ENCODE measurements around the gene NEK11. TPM values are rescaled to one million over a fixed set of nuclear protein-coding genes. Genes with fewer than 3 reads are reported as not detected.

NEK11 gene
- total RNA-seq, 1 donor from 2014 or later = 8.1 TPM

DNA sequence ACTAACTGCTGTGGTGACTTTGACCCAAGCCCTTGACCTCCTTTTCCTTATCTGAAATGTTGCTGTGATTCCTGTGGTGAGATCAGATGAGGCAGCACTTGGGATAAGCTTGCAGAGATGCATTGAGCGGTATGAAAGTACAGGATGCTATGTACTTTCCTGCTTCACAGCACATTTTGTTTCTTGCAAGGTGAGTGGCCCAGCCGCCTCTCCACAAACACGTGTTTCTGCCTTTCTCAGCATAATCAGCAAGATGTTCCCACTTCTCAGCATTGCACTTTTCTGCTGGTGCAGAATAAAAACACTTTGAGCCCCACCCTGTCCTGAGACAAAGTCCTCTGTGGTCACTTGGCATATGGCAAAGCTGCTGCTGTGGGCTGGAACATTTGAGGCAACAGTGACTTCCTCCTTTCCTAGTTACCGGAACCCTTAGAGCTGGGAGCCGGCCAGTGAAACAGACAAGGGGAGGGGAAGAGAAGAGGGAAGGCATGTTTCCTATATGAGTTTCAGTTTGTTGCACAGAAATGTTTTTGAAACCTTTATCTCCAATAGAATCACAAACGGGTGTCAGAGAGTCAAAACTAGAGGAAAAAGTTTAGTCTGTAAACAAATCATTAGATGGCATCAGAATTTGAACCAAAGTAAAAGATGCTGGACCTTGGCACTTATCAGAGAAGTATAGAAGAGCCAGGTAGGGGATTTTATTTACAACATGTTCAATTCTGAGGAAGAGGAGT lies 359.9 kb downstream of the NEK11 start:
- Histone ChIP-seq H3K9ac (no peak overlapping the region), H2AFZ (replicated peaks) (no peak overlapping the region), H3F3A (ENCODE audit: low read depth) (no peaks in the 10 kb centered on the region), H3K4me1 (peaks cover 5% of the 10 kb centered on the region), H3K36me3 (no peaks in the 10 kb centered on the region), H3K9me3 (ENCODE audit: low read depth) (no peaks in the 10 kb centered on the region), H3K4me3 (no peak overlapping the region), H4K20me1 (ENCODE audit: low read depth) (no peaks in the 10 kb centered on the region), H3K79me2 (ENCODE audit: low read depth) (peaks cover 18% of the 10 kb centered on the region), H3K27me3 (no peaks in the 10 kb centered on the region), H3K27ac (no peak overlapping the region), H3K4me2 (no peak overlapping the region)
- no peak overlapping the region for H3K27ac Mint-ChIP-seq
- H3K9me3 Mint-ChIP-seq = no peaks in the 10 kb centered on the region
- peaks cover 16% of the 10 kb centered on the region for H3K4me1 Mint-ChIP-seq
- no peak overlapping the region for H3K4me3 Mint-ChIP-seq
- H3K27me3 Mint-ChIP-seq (ENCODE audit: insufficient read depth, low read depth) = peaks cover 2% of the 10 kb centered on the region
- TF ChIP-seq EZH2 (IDR thresholded peaks at IDR 0.05) (no peak), EZH2phosphoT487 (IDR thresholded peaks at IDR 0.05) (no peak)
- TF ChIP-seq, protein P1, sequence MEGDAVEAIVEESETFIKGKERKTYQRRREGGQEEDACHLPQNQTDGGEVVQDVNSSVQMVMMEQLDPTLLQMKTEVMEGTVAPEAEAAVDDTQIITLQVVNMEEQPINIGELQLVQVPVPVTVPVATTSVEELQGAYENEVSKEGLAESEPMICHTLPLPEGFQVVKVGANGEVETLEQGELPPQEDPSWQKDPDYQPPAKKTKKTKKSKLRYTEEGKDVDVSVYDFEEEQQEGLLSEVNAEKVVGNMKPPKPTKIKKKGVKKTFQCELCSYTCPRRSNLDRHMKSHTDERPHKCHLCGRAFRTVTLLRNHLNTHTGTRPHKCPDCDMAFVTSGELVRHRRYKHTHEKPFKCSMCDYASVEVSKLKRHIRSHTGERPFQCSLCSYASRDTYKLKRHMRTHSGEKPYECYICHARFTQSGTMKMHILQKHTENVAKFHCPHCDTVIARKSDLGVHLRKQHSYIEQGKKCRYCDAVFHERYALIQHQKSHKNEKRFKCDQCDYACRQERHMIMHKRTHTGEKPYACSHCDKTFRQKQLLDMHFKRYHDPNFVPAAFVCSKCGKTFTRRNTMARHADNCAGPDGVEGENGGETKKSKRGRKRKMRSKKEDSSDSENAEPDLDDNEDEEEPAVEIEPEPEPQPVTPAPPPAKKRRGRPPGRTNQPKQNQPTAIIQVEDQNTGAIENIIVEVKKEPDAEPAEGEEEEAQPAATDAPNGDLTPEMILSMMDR (IDR thresholded peaks at IDR 0.05) = no peak
- peaks cover 31% of the 10 kb centered on the region for H3K36me3 Mint-ChIP-seq
- DNase-seq (ENCODE audit: low spot score) = no peak

DNA sequence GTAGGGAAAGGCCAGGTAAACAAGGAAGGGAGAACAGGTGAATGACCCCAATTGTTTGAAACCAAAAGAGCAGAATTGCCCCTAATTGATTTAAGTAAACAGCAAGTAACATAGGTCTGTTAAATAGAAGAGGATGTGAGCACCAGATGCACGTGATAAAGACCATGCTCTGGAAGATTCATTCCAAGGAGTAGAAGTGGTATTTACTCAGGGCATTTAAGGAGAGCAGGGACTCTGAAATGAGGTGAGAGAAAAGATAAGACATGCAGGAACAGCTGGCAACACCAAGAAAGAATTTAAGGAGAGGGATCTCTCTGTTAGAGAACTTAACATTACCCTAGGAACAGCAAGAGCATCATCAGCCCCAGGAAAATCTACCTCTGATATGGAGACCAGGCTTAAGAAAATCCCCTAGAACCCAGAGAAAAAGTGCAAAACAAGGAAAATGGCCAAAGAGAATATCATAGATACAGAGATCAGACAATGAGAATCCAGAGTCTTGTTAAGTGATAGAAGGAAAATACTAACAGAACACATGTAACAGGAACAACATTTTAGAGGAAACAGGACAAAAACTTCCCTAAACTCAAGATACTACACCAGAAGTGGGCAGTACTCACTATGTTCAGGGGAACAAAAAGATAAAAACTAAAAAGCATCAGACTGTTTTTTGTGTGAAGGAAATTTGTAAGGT lies 361.3 kb downstream of the NEK11 start:
- no peaks in the 10 kb centered on the region for H3K9me3 Mint-ChIP-seq
- H3F3A ChIP-seq (ENCODE audit: low read depth) = no peaks in the 10 kb centered on the region
- no peak overlapping the region for H3K4me3 Mint-ChIP-seq
- H3K79me2 ChIP-seq (ENCODE audit: low read depth) = peaks cover 7% of the 10 kb centered on the region
- no peak overlapping the region for H3K4me2 ChIP-seq
- no peaks in the 10 kb centered on the region for H3K36me3 ChIP-seq
- H3K27ac Mint-ChIP-seq = no peak overlapping the region
- H3K27me3 ChIP-seq = no peaks in the 10 kb centered on the region
- peaks cover 2% of the 10 kb centered on the region for H3K27me3 Mint-ChIP-seq (ENCODE audit: insufficient read depth, low read depth)
- TF ChIP-seq, protein P1 (IDR thresholded peaks at IDR 0.05) = no peak
- TF ChIP-seq EZH2 (IDR thresholded peaks at IDR 0.05) (no peak), EZH2phosphoT487 (IDR thresholded peaks at IDR 0.05) (no peak)
- H3K9me3 ChIP-seq (ENCODE audit: low read depth) = no peaks in the 10 kb centered on the region
- no peak for DNase-seq (ENCODE audit: low spot score)
- no peak overlapping the region for H3K4me3 ChIP-seq
- H3K27ac ChIP-seq = no peak overlapping the region
- H3K36me3 Mint-ChIP-seq = peaks cover 27% of the 10 kb centered on the region
- no peaks in the 10 kb centered on the region for H4K20me1 ChIP-seq (ENCODE audit: low read depth)
- no peaks in the 10 kb centered on the region for H3K4me1 ChIP-seq
- H3K4me1 Mint-ChIP-seq = peaks cover 9% of the 10 kb centered on the region
- no peak overlapping the region for H2AFZ ChIP-seq (replicated peaks)
- H3K9ac ChIP-seq = no peak overlapping the region

DNA sequence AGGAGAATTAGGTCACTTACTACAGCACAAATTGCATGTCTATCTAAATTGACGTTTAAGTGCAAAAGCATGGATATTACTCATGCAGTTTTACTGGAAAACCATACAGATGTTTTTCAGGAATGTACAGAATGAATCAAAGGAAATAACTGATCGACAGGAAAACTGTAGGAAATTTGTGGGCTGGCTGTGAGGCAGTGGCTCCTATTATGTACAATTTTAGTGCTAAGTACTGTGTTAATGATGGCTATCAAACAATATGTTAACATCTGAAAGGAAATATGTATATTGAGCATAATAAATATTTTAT lies 361.8 kb downstream of the NEK11 start:
- no peaks in the 10 kb centered on the region for H3K27me3 ChIP-seq
- no peak for DNase-seq (ENCODE audit: low spot score)
- no peaks in the 10 kb centered on the region for H3K4me1 ChIP-seq
- no peaks in the 10 kb centered on the region for H4K20me1 ChIP-seq (ENCODE audit: low read depth)
- H2AFZ ChIP-seq (replicated peaks) = no peak overlapping the region
- H3K4me3 ChIP-seq = no peak overlapping the region
- Mint-ChIP-seq H3K27ac (no peak overlapping the region), H3K4me3 (no peak overlapping the region), H3K27me3 (ENCODE audit: insufficient read depth, low read depth) (peaks cover 2% of the 10 kb centered on the region), H3K36me3 (peaks cover 25% of the 10 kb centered on the region), H3K9me3 (no peaks in the 10 kb centered on the region), H3K4me1 (peaks cover 11% of the 10 kb centered on the region)
- no peak overlapping the region for H3K9ac ChIP-seq
- no peaks in the 10 kb centered on the region for H3K9me3 ChIP-seq (ENCODE audit: low read depth)
- H3K79me2 ChIP-seq (ENCODE audit: low read depth) = peaks cover 2% of the 10 kb centered on the region
- H3F3A ChIP-seq (ENCODE audit: low read depth) = no peaks in the 10 kb centered on the region
- no peak overlapping the region for H3K4me2 ChIP-seq
- no peak overlapping the region for H3K27ac ChIP-seq
- no peaks in the 10 kb centered on the region for H3K36me3 ChIP-seq
- TF ChIP-seq EZH2phosphoT487 (IDR thresholded peaks at IDR 0.05) (no peak), EZH2 (IDR thresholded peaks at IDR 0.05) (no peak)
- TF ChIP-seq, protein P1 (IDR thresholded peaks at IDR 0.05) = no peak
